VCaP (cell line): ENCODE data around the gene SFXN1.

ENCODE experiments used
- H3K27ac ChIP-seq: fragments of 450-650 bp; 2 replicates; pipeline ENCODE4 v1.5.1; 2017
- TF ChIP-seq, protein P1 (sequence below): fragments of 450-650 bp; conservative IDR thresholded peaks from 2 replicates; pipeline ENCODE4 v1.5.1; 2017; ENCODE audit warnings: mild to moderate bottlenecking, moderate library complexity

Gene SFXN1

GRCh38 chr5:175542232-175542965 lies 64.0 kb downstream of the SFXN1 start:
- no peak overlapping the region for H3K27ac ChIP-seq
- TF ChIP-seq, protein P1, sequence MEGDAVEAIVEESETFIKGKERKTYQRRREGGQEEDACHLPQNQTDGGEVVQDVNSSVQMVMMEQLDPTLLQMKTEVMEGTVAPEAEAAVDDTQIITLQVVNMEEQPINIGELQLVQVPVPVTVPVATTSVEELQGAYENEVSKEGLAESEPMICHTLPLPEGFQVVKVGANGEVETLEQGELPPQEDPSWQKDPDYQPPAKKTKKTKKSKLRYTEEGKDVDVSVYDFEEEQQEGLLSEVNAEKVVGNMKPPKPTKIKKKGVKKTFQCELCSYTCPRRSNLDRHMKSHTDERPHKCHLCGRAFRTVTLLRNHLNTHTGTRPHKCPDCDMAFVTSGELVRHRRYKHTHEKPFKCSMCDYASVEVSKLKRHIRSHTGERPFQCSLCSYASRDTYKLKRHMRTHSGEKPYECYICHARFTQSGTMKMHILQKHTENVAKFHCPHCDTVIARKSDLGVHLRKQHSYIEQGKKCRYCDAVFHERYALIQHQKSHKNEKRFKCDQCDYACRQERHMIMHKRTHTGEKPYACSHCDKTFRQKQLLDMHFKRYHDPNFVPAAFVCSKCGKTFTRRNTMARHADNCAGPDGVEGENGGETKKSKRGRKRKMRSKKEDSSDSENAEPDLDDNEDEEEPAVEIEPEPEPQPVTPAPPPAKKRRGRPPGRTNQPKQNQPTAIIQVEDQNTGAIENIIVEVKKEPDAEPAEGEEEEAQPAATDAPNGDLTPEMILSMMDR: no peak

GRCh38 chr5:175542966-175543235 lies 64.5 kb downstream of the SFXN1 start:
- H3K27ac ChIP-seq: no peak overlapping the region
- TF ChIP-seq, protein P1: no peak

DNA sequence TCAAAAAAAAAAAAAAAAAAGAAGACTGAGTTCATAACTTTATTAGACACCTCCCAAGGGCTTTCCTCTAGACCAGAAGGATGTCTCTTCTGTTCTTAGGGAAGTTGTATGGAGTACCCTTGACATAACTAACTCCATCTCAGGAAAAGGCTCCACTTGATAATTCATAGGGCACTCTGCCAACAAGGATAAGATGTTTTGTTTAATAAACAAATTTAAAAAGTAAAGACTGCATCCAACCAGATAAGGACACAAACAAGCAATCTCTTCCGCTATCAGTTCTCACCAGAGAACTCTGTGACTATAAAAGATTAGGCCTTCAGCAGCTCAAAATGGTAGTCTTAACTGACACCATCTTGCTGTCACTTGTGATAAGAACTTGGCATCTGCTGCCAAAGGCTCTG lies 65.8 kb downstream of the SFXN1 start:
- no peak overlapping the region for H3K27ac ChIP-seq
- TF ChIP-seq, protein P1: no peak

DNA sequence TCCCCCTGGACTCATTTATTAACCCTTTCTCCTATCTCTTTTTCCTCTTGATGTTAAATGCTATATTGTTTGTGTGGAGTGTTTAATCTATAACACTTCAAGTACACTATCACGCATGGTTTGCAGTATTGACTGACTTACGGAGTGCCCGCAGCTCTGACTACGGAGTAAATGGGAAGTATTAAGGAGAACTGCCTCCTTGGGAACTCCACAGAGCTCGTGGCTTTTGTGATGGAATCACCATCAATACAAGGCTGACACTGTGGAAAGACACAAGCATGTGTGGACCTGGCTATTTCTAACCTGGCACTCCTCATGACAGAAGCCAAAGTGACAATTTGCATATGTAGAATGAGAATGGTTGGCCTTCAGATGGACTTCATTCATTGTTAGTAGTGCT lies 66.2 kb downstream of the SFXN1 start:
- TF ChIP-seq, protein P1: no peak
- no peak overlapping the region for H3K27ac ChIP-seq

DNA sequence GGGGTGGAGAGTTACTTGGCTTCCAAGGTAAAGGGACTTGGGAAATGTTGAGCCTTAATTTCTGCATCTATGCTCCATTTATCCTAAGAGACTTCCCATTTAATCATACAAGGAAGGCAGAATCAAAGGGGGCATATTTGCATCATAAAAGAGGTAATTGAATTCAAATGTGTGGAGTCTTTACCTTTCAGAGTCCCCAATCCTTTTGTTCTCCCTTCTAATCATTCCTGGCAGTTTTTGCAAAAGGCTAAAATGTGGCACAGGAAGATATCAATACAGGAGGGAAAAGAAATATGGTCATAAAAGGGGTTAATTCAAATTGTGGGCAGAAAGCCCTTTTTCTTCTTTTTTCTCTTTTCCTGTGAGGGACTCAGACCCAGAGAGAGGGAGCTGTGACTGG lies 69.5 kb downstream of the SFXN1 start:
- no peak overlapping the region for H3K27ac ChIP-seq
- TF ChIP-seq, protein P1: no peak

DNA sequence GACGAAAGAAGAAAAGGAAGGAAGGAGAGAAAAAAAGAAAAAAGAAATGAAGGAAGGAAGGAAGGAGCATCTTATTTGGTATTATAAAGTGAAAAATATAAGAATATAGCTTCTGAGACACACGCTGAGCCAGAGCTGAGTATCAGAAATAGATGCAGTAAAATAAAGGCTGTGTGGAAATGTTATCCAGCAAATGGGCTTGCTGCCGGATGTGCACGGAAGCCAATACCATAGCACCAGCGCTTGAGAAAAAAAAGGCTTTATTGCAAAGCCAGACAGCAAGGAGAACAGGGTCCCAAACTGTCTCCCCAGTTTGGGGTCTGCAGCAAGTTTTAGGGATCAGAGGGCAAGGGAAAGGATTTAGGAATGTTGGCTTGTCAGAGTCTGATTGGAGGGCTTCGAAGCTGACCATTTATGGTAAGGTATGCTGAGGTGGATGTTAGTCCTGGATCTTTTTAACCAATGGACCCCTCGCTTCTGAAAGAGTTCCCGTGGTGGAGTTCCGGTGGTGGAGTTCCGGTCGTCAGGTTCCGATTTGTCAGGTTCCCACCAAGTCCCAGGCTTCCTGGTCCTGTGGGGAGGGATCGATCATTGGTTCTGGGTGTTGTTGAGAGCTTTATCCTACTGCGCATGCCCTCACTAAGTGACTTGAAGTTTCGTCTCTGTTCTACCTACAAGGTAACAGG lies 70.4 kb downstream of the SFXN1 start:
- TF ChIP-seq, protein P1: no peak
- no peak overlapping the region for H3K27ac ChIP-seq

GRCh38 chr5:175550055-175550805 lies 71.9 kb downstream of the SFXN1 start:
- TF ChIP-seq, protein P1: no peak
- no peak overlapping the region for H3K27ac ChIP-seq
